Neuron (in vitro differentiated cells): ENCODE measurements around the gene NCMAP.

Source experiments
- H2AFZ ChIP-seq: one replicate; pipeline ENCODE4 v1.6.1; 2013; ENCODE audit warnings: low read depth, mild to moderate bottlenecking, inconsistent platforms, low read length, moderate library complexity
- H3K27me3 ChIP-seq: one replicate; pipeline ENCODE4 v1.6.1; 2013; ENCODE audit warnings: low read length; ENCODE audit not compliant: insufficient read depth
- H3K36me3 ChIP-seq: one replicate; pipeline ENCODE4 v1.6.1; 2013; ENCODE audit warnings: low read length; ENCODE audit not compliant: insufficient read depth
- H3K4me1 ChIP-seq: one replicate; pipeline ENCODE4 v1.6.1; 2013; ENCODE audit warnings: low read length; ENCODE audit not compliant: insufficient read depth
- H3K4me3 ChIP-seq: 2 replicates; pipeline ENCODE4 v1.5.1; 2013; ENCODE audit warnings: mild to moderate bottlenecking, low read length, moderate library complexity
- H3K9me3 ChIP-seq: one replicate; pipeline ENCODE4 v1.6.1; 2013; ENCODE audit warnings: low read length

The NCMAP gene

GRCh38 chr1:24591781-24592180 is 35.9 kb downstream of the NCMAP start:
- Histone ChIP-seq H3K36me3 (no peaks in the 10 kb centered on the region), H3K4me1 (no peaks in the 10 kb centered on the region), H3K4me3 (no peak overlapping the region), H3K9me3 (no peaks in the 10 kb centered on the region), H3K27me3 (no peaks in the 10 kb centered on the region), H2AFZ (no peak overlapping the region)

DNA sequence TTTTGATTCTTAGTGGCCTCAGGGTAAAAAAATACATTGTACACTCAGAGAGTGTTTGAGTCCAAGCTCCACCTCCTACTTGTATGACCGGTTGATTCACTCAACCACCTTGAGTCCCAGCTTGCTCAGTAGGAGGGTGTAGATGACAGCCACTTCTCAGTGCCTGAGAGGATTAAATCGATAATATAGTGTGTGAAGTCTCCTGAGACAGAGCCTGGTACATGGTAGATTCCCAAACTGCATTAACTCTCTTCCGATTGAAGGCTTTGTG is 38.4 kb downstream of the NCMAP start:
- no peaks in the 10 kb centered on the region for H3K9me3 ChIP-seq
- no peaks in the 10 kb centered on the region for H3K27me3 ChIP-seq
- no peak overlapping the region for H2AFZ ChIP-seq
- H3K36me3 ChIP-seq, result no peaks in the 10 kb centered on the region
- H3K4me1 ChIP-seq, result no peaks in the 10 kb centered on the region
- H3K4me3 ChIP-seq, result no peak overlapping the region

- Histone ChIP-seq H3K27me3 (no peaks in the 10 kb centered on the region), H2AFZ (no peak overlapping the region), H3K9me3 (no peaks in the 10 kb centered on the region), H3K4me1 (no peaks in the 10 kb centered on the region), H3K4me3 (no peak overlapping the region), H3K36me3 (no peaks in the 10 kb centered on the region)
These were observed 40.6 kb downstream of the NCMAP start for GRCh38 chr1:24596401-24596880.

DNA sequence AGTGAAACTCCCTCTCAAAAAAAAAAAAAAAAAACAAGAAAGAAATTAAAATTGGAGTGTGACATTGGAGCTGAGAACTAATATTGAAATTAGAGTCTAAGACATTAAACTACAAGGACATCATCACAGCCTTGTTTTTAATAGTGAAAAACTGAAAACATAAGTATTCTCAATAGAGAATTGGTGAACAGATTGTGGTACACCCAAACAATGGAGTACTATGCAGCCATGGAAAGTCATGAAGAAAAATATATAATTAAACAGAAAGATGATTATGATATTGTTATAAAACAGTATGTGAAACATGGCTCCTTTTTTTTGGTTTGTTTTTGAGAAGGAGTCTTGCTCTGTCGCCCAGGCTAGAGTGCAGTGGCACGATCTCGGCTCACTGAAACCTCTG is 43.4 kb downstream of the NCMAP start:
- no peak overlapping the region for H3K4me3 ChIP-seq
- no peaks in the 10 kb centered on the region for H3K36me3 ChIP-seq
- no peak overlapping the region for H2AFZ ChIP-seq
- H3K9me3 ChIP-seq, result no peaks in the 10 kb centered on the region
- H3K4me1 ChIP-seq, result no peaks in the 10 kb centered on the region
- H3K27me3 ChIP-seq, result no peaks in the 10 kb centered on the region

GRCh38 chr1:24600551-24600950 is 44.7 kb downstream of the NCMAP start:
- no peaks in the 10 kb centered on the region for H3K4me1 ChIP-seq
- H3K36me3 ChIP-seq, result no peaks in the 10 kb centered on the region

GRCh38 chr1:24605534-24606295 is 49.8 kb downstream of the NCMAP start:
- Histone ChIP-seq H3K27me3 (no peaks in the 10 kb centered on the region), H3K9me3 (no peaks in the 10 kb centered on the region), H3K4me1 (no peaks in the 10 kb centered on the region), H3K36me3 (no peaks in the 10 kb centered on the region), H2AFZ (no peak overlapping the region), H3K4me3 (no peak overlapping the region)

More at GRCh38 chr1:24600551-24600950, 44.7 kb downstream of the NCMAP start:
- no peak overlapping the region for H2AFZ ChIP-seq
- no peaks in the 10 kb centered on the region for H3K27me3 ChIP-seq
- H3K4me3 ChIP-seq, result no peak overlapping the region
- H3K9me3 ChIP-seq, result no peaks in the 10 kb centered on the region

DNA sequence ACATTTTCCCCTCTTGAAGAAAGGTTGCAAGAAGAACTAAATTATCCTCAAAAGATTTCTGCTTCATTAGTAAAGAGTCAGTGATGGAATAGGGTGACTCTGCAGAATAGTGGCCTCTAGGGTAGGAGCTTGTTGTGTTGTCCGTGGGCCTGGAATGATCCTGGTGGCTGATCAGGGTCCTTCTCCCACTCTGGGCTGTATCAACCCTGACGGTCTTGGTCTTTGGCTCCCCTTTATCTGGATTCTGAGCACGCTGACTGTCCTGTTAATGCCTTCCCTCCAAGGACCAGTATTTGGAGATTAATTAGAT is 50.4 kb downstream of the NCMAP start:
- Histone ChIP-seq H3K4me1 (no peaks in the 10 kb centered on the region), H3K27me3 (no peaks in the 10 kb centered on the region), H3K9me3 (no peaks in the 10 kb centered on the region), H3K36me3 (no peaks in the 10 kb centered on the region), H2AFZ (no peak overlapping the region), H3K4me3 (no peak overlapping the region)

GRCh38 chr1:24606621-24607020 is 50.7 kb downstream of the NCMAP start:
- H2AFZ ChIP-seq, result no peak overlapping the region
- H3K27me3 ChIP-seq, result no peaks in the 10 kb centered on the region
- H3K9me3 ChIP-seq, result no peaks in the 10 kb centered on the region
- H3K4me3 ChIP-seq, result no peak overlapping the region
- no peaks in the 10 kb centered on the region for H3K4me1 ChIP-seq
- no peaks in the 10 kb centered on the region for H3K36me3 ChIP-seq

GRCh38 chr1:24609949-24610517 is 54.1 kb downstream of the NCMAP start:
- Histone ChIP-seq H3K36me3 (no peaks in the 10 kb centered on the region), H2AFZ (no peak overlapping the region), H3K27me3 (no peaks in the 10 kb centered on the region), H3K4me1 (no peaks in the 10 kb centered on the region), H3K4me3 (no peak overlapping the region), H3K9me3 (no peaks in the 10 kb centered on the region)

DNA sequence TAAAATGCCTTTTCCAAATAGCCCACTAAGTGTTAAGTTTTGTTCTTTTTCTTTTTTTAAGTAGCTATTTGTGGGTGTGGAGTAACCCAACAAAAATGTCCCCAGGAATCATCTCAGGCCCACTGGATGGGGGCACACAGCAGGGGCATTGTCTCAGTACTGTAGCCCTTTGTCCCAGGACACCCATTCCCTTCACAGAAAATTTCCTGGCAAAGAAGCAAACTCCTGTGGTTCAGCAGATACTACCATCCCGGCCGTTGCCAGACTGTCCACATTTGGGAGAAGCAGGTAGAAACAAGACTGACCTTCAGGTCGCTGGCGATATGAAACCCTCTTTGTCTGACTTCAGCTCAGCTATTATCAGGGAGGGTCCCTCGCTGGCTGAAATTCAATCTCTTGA is 63.5 kb downstream of the NCMAP start:
- Histone ChIP-seq H3K9me3 (no peaks in the 10 kb centered on the region), H3K4me1 (no peaks in the 10 kb centered on the region), H3K4me3 (no peak overlapping the region), H3K27me3 (peaks cover 2% of the 10 kb centered on the region), H2AFZ (no peak overlapping the region), H3K36me3 (no peaks in the 10 kb centered on the region)

- H3K4me3 ChIP-seq, result no peak overlapping the region
- peaks cover 2% of the 10 kb centered on the region for H3K27me3 ChIP-seq
- no peaks in the 10 kb centered on the region for H3K36me3 ChIP-seq
- no peaks in the 10 kb centered on the region for H3K4me1 ChIP-seq
- H3K9me3 ChIP-seq, result no peaks in the 10 kb centered on the region
- no peak overlapping the region for H2AFZ ChIP-seq
These were observed 64.8 kb downstream of the NCMAP start for GRCh38 chr1:24620678-24621077.

DNA sequence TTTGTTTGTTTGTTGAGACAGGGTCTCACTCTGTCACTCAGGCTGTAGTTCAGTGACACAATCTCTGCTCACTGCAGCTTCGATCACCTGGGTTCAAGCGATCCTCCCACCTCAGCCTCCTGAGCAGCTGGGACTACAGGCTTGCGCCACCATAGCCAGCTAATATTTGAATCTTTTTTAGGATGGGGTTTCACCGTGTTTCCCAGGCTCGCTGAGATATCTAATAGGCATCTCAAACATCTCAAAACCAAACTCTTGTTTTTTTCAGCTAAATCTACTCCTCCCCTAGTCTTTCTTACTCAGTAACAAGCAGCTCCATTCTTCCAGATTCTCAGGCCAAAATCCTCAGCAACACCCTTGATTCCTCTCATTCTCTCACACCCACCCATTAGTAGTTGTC is 65.2 kb downstream of the NCMAP start:
- H3K4me3 ChIP-seq, result no peak overlapping the region
- H3K27me3 ChIP-seq, result peaks cover 2% of the 10 kb centered on the region
- no peak overlapping the region for H2AFZ ChIP-seq
- H3K36me3 ChIP-seq, result no peaks in the 10 kb centered on the region
- no peaks in the 10 kb centered on the region for H3K4me1 ChIP-seq
- no peaks in the 10 kb centered on the region for H3K9me3 ChIP-seq

- H3K27me3 ChIP-seq, result peaks cover 2% of the 10 kb centered on the region
- H2AFZ ChIP-seq, result no peak overlapping the region
- H3K4me3 ChIP-seq, result no peak overlapping the region
- H3K4me1 ChIP-seq, result no peaks in the 10 kb centered on the region
- no peaks in the 10 kb centered on the region for H3K36me3 ChIP-seq
- H3K9me3 ChIP-seq, result no peaks in the 10 kb centered on the region
These were observed 66.3 kb downstream of the NCMAP start for GRCh38 chr1:24622218-24622617.

- no peaks in the 10 kb centered on the region for H3K4me1 ChIP-seq
- no peaks in the 10 kb centered on the region for H3K36me3 ChIP-seq
These were observed 76.9 kb downstream of the NCMAP start for GRCh38 chr1:24632832-24633175.

More at GRCh38 chr1:24632832-24633175, 76.9 kb downstream of the NCMAP start:
- Histone ChIP-seq H3K4me3 (no peak overlapping the region), H2AFZ (no peak overlapping the region), H3K27me3 (no peaks in the 10 kb centered on the region), H3K9me3 (no peaks in the 10 kb centered on the region)
